ENCODE results near the gene CRX. TPM values are rescaled to one million over a fixed set of nuclear protein-coding genes. Genes with fewer than 3 reads are reported as not detected.
"Not testable (repeated sequence)": the region's sequence is repeated elsewhere in the genome, so short reads cannot be mapped to it uniquely, and the experiment has no call there.

Gene CRX
- total RNA-seq, 5 donors from 2014 or later (not counting 1 experiment from before 2014, with no cell fraction given) = not detected

- H3K4me1 ChIP-seq (ENCODE audit: control insufficient read depth in 1 of 2, extremely low read depth in 1 of 2, insufficient read depth in 2 of 2, low read length in 2 of 2); H3K4me1 Mint-ChIP-seq; H3K36me3 ChIP-seq (ENCODE audit: control insufficient read depth in 2 of 2, extremely low read depth in 1 of 2, insufficient read depth in 1 of 2, low read length in 1 of 2); DNase-seq; POLR2A ChIA-PET; ATAC-seq (replicated peaks in 1 of 4); H3K4me3 ChIP-seq (ENCODE audit: control insufficient read depth in 1 of 2, extremely low read depth in 1 of 2, low read length in 1 of 2); H3K4me3 Mint-ChIP-seq; H3K9me3 ChIP-seq; H3K36me3 Mint-ChIP-seq; H3K27ac Mint-ChIP-seq; H3K27ac ChIP-seq (ENCODE audit: low read length); H3K9me3 Mint-ChIP-seq: not testable (repeated sequence)
- CTCF ChIA-PET = interaction anchor here in 1 of 2 donors (1.0 kb wide), 1 partner anchor 10 kb away, joined by 7 read pairs; no protein-coding TSS in a partner anchor
- no CpG with 5 or more reads among the region's 4 CpGs for WGBS (ENCODE audit: insufficient coverage)
- H3K27me3 Mint-ChIP-seq = peaks cover 18 to 23% of the 10 kb centered on the region in 2 donors
- peaks cover 0 to 26% of the 10 kb centered on the region in 2 experiments for H3K27me3 ChIP-seq (replicated peaks in 1 of 2; ENCODE audit: control insufficient read depth in 2 of 2, extremely low read depth in 1 of 2, insufficient read depth in 2 of 2, low read length in 1 of 2)
Measured at GRCh38 chr19:47879385-47879784, 57.6 kb downstream of the CRX start.

GRCh38 chr19:47881757-47882156, 60.0 kb downstream of the CRX start:
- H3K9me3 ChIP-seq = no peaks in the 10 kb centered on the region
- peaks cover 21 to 29% of the 10 kb centered on the region in 2 donors for H3K27me3 Mint-ChIP-seq
- H3K9me3 Mint-ChIP-seq = peaks cover 3% of the 10 kb centered on the region in 3 donors
- no peak overlapping the region for H3K27ac Mint-ChIP-seq
- no peaks in the 10 kb centered on the region for H3K36me3 ChIP-seq (ENCODE audit: control insufficient read depth in 2 of 2, extremely low read depth in 1 of 2, insufficient read depth in 1 of 2, low read length in 1 of 2)
- H3K4me3 ChIP-seq (ENCODE audit: control insufficient read depth in 1 of 2, extremely low read depth in 1 of 2, low read length in 1 of 2) = no peak overlapping the region
- H3K4me1 ChIP-seq (ENCODE audit: control insufficient read depth in 1 of 2, extremely low read depth in 1 of 2, insufficient read depth in 2 of 2, low read length in 2 of 2) = no peaks in the 10 kb centered on the region
- H3K27ac ChIP-seq (ENCODE audit: low read length) = no peak overlapping the region
- no peak for DNase-seq
- WGBS (ENCODE audit: insufficient coverage) = 79% methylated on average over 2 of the region's 5 CpGs
- H3K4me3 Mint-ChIP-seq = no peak overlapping the region
- ChIA-PET POLR2A (no interaction called here), CTCF (no interaction called here)
- ATAC-seq (replicated peaks in 1 of 4) = no peak
- H3K27me3 ChIP-seq (replicated peaks in 1 of 2; ENCODE audit: control insufficient read depth in 2 of 2, extremely low read depth in 1 of 2, insufficient read depth in 2 of 2, low read length in 1 of 2) = peaks cover 0 to 20% of the 10 kb centered on the region in 2 experiments
- no peaks in the 10 kb centered on the region for H3K4me1 Mint-ChIP-seq
- H3K36me3 Mint-ChIP-seq = no peaks in the 10 kb centered on the region

- Histone ChIP-seq H3K4me1 (ENCODE audit: control insufficient read depth in 1 of 2, extremely low read depth in 1 of 2, insufficient read depth in 2 of 2, low read length in 2 of 2) (no peaks in the 10 kb centered on the region), H3K4me3 (ENCODE audit: control insufficient read depth in 1 of 2, extremely low read depth in 1 of 2, low read length in 1 of 2) (no peak overlapping the region), H3K27me3 (replicated peaks in 1 of 2; ENCODE audit: control insufficient read depth in 2 of 2, extremely low read depth in 1 of 2, insufficient read depth in 2 of 2, low read length in 1 of 2) (peaks cover 0 to 16% of the 10 kb centered on the region in 2 experiments), H3K9me3 (no peaks in the 10 kb centered on the region), H3K36me3 (ENCODE audit: control insufficient read depth in 2 of 2, extremely low read depth in 1 of 2, insufficient read depth in 1 of 2, low read length in 1 of 2) (no peaks in the 10 kb centered on the region), H3K27ac (ENCODE audit: low read length) (no peak overlapping the region)
- H3K4me1 Mint-ChIP-seq = no peaks in the 10 kb centered on the region
- no CpG with 5 or more reads among the region's 3 CpGs for WGBS (ENCODE audit: insufficient coverage)
- ATAC-seq (replicated peaks in 1 of 4) = no peak
- H3K27ac Mint-ChIP-seq = no peak overlapping the region
- ChIA-PET POLR2A (no interaction called here), CTCF (no interaction called here)
- peaks cover 3% of the 10 kb centered on the region in 3 donors for H3K9me3 Mint-ChIP-seq
- peaks cover 21 to 26% of the 10 kb centered on the region in 2 donors for H3K27me3 Mint-ChIP-seq
- H3K36me3 Mint-ChIP-seq = no peaks in the 10 kb centered on the region
- DNase-seq = no peak
- no peak overlapping the region for H3K4me3 Mint-ChIP-seq
Measured at GRCh38 chr19:47882890-47883289, 61.2 kb downstream of the CRX start.

GRCh38 chr19:47885067-47885463, 63.3 kb downstream of the CRX start:
- DNase-seq = no peak
- CTCF ChIA-PET = no interaction called here
- H3K27ac Mint-ChIP-seq = no peak overlapping the region
- H3K27me3 Mint-ChIP-seq = peaks cover 24 to 28% of the 10 kb centered on the region in 2 donors
- POLR2A ChIA-PET = no interaction called here
- H3K4me1 Mint-ChIP-seq = no peaks in the 10 kb centered on the region
- 100% methylated on average over 2 of the region's 5 CpGs for WGBS (ENCODE audit: insufficient coverage)
- no peaks in the 10 kb centered on the region for H3K36me3 ChIP-seq (ENCODE audit: control insufficient read depth in 2 of 2, extremely low read depth in 1 of 2, insufficient read depth in 1 of 2, low read length in 1 of 2)
- H3K4me3 ChIP-seq (ENCODE audit: control insufficient read depth in 1 of 2, extremely low read depth in 1 of 2, low read length in 1 of 2) = no peak overlapping the region
- peaks cover 0 to 5% of the 10 kb centered on the region in 2 experiments for H3K27me3 ChIP-seq (replicated peaks in 1 of 2; ENCODE audit: control insufficient read depth in 2 of 2, extremely low read depth in 1 of 2, insufficient read depth in 2 of 2, low read length in 1 of 2)
- no peak overlapping the region for H3K4me3 Mint-ChIP-seq
- no peak overlapping the region for H3K27ac ChIP-seq (ENCODE audit: low read length)
- no peaks in the 10 kb centered on the region for H3K9me3 ChIP-seq
- no peaks in the 10 kb centered on the region for H3K9me3 Mint-ChIP-seq
- no peak for ATAC-seq (replicated peaks in 1 of 4)
- no peaks in the 10 kb centered on the region for H3K36me3 Mint-ChIP-seq
- no peaks in the 10 kb centered on the region for H3K4me1 ChIP-seq (ENCODE audit: control insufficient read depth in 1 of 2, extremely low read depth in 1 of 2, insufficient read depth in 2 of 2, low read length in 2 of 2)

- Mint-ChIP-seq H3K27ac (no peak within 1 kb of the TSS), H3K36me3 (no peaks in the 10 kb centered on the region), H3K4me3 (no peak within 1 kb of the TSS), H3K27me3 (peaks cover 24 to 25% of the 10 kb centered on the region in 2 donors), H3K9me3 (no peaks in the 10 kb centered on the region), H3K4me1 (no peaks in the 10 kb centered on the region)
- Histone ChIP-seq H3K27ac (ENCODE audit: low read length) (no peak within 1 kb of the TSS), H3K4me3 (ENCODE audit: control insufficient read depth in 1 of 2, extremely low read depth in 1 of 2, low read length in 1 of 2) (no peak within 1 kb of the TSS), H3K9me3 (no peaks in the 10 kb centered on the region), H3K27me3 (replicated peaks in 1 of 2; ENCODE audit: control insufficient read depth in 2 of 2, extremely low read depth in 1 of 2, insufficient read depth in 2 of 2, low read length in 1 of 2) (peaks cover 0 to 3% of the 10 kb centered on the region in 2 experiments), H3K4me1 (ENCODE audit: control insufficient read depth in 1 of 2, extremely low read depth in 1 of 2, insufficient read depth in 2 of 2, low read length in 2 of 2) (no peaks in the 10 kb centered on the region), H3K36me3 (ENCODE audit: control insufficient read depth in 2 of 2, extremely low read depth in 1 of 2, insufficient read depth in 1 of 2, low read length in 1 of 2) (no peaks in the 10 kb centered on the region)
- DNase-seq (no peak), ATAC-seq (replicated peaks in 1 of 4) (no peak)
- CTCF ChIA-PET = no interaction called here
- POLR2A ChIA-PET = no interaction called here
- no CpG with 5 or more reads among the region's 12 CpGs for WGBS (ENCODE audit: insufficient coverage)
Measured at GRCh38 chr19:47886010-47886559, 64.3 kb downstream of the CRX start, which contains the start of gene SULT2A1. TSS of gene SULT2A1 (minus strand) at chr19:47886315. CDS start at chr19:47886257, 58 bp downstream.

- Histone ChIP-seq H3K36me3 (ENCODE audit: control insufficient read depth in 2 of 2, extremely low read depth in 1 of 2, insufficient read depth in 1 of 2, low read length in 1 of 2) (no peaks in the 10 kb centered on the region), H3K27me3 (replicated peaks in 1 of 2; ENCODE audit: control insufficient read depth in 2 of 2, extremely low read depth in 1 of 2, insufficient read depth in 2 of 2, low read length in 1 of 2) (no peaks in the 10 kb centered on the region), H3K9me3 (no peaks in the 10 kb centered on the region), H3K4me3 (ENCODE audit: control insufficient read depth in 1 of 2, extremely low read depth in 1 of 2, low read length in 1 of 2) (no peak overlapping the region), H3K4me1 (ENCODE audit: control insufficient read depth in 1 of 2, extremely low read depth in 1 of 2, insufficient read depth in 2 of 2, low read length in 2 of 2) (no peaks in the 10 kb centered on the region), H3K27ac (ENCODE audit: low read length) (no peak overlapping the region)
- Mint-ChIP-seq H3K36me3 (no peaks in the 10 kb centered on the region), H3K9me3 (peaks cover 0 to under 1% (median 0%) of the 10 kb centered on the region in 3 donors), H3K27ac (no peak overlapping the region), H3K4me1 (no peaks in the 10 kb centered on the region), H3K27me3 (peaks cover 7 to 12% of the 10 kb centered on the region in 2 donors), H3K4me3 (no peak overlapping the region)
- ChIA-PET POLR2A (no interaction called here), CTCF (interaction anchor here in 1 of 2 donors (0.6 kb wide), 1 partner anchor 16 kb away, joined by 7 read pairs; no protein-coding TSS in a partner anchor)
- ATAC-seq (replicated peaks in 1 of 4) (no peak), DNase-seq (no peak)
- WGBS (ENCODE audit: insufficient coverage) = 48% methylated on average over 5 of the region's 7 CpGs
Measured at GRCh38 chr19:47890865-47891621, 69.3 kb downstream of the CRX start.
